Ovary (tissue), 9 donors: ENCODE data around the gene ACVR2B. TPM values are rescaled to one million over a fixed set of nuclear protein-coding genes. Genes with fewer than 3 reads are reported as not detected.

Experiments
- DNase-seq, 5 donors: peaks; one replicate each; pipeline ENCODE4 v3.0.0-alpha.2; 2019 to 2020
- H3K27ac ChIP-seq, 2 donors: fragments of 200-600 bp; one replicate each; pipeline versions ENCODE4 v1.5.1 to v1.8.0; 2019 to 2022
- H3K27me3 ChIP-seq: fragments of 200-600 bp; one replicate; pipeline ENCODE4 v1.8.0; 2022
- H3K36me3 ChIP-seq: fragments of 200-600 bp; sonication (generic); one replicate; pipeline ENCODE4 v1.5.1; 2019
- H3K4me1 ChIP-seq: one replicate; pipeline ENCODE4 v1.8.1; 2013; ENCODE audit warnings: mild to moderate bottlenecking, moderate library complexity; ENCODE audit not compliant: insufficient read depth
- H3K4me3 ChIP-seq: fragments of 200-600 bp; sonication (generic); one replicate; pipeline ENCODE4 v1.5.1; 2017
- H3K9me3 ChIP-seq, 2 donors: fragments of 200-600 bp in 1 of 2; sonication (generic) in 1 of 2; one replicate each; pipeline versions ENCODE4 v1.5.1 to v1.8.1; 2013 to 2019; ENCODE audit warnings: mild to moderate bottlenecking in 1 of 2, moderate library complexity in 1 of 2
- EP300 ChIP-seq: sonication (generic); formaldehyde crosslinking; IDR thresholded peaks from one replicate; pipeline ENCODE4 v1.6.1; 2017; ENCODE audit warnings: antibody characterized with exemption
- POLR2A ChIP-seq: fragments of 450-650 bp; IDR thresholded peaks from one replicate; pipeline ENCODE4 v1.6.1; 2017; ENCODE audit warnings: antibody characterized with exemption, mild to moderate bottlenecking, moderate library complexity
- WGBS, 3 donors: extraction: QIAGEN DNeasy Blood & Tissue Kit in 1 of 3; methylation state at CpG; one replicate each; pipeline versions ENCODE4 v1.1.5 to v1.1.7; 2013 to 2017; 5-methylcytosine and 5-hydroxymethylcytosine counted together
- intact Hi-C, 4 donors: fragments of 100-400 bp; cut with DNase I; formaldehyde crosslinking; loops; one replicate each; pipeline versions ENCODE4 v1.11.0 to v1.15.1; 2022 to 2023
- polyA plus RNA-seq, 2 donors: library from polyadenylated mRNA; stranded (reverse); fragments of 200-250 nt in 1 of 2; fragments of 350-450 nt in 1 of 2; fragmentation: Illumina TruSeq in 1 of 2; extraction: RNeasy Lipid Tissue Mini Kit (QIAGEN cat#74804) in 1 of 2; gene quantifications; one replicate each; pipeline ENCODE4 v1.2.3, GENCODE V29; 2013 to 2014
- total RNA-seq, 7 donors: library from RNA; depleted of rRNA in 2 of 7; stranded (reverse); fragments of >200 nt in 2 of 7; fragmentation: NEBNext Ultra II Directional in 3 of 7; extraction: Animal tissue kit (Norgen Biotek cat#: 25700) in 3 of 7; gene quantifications; one replicate each; pipeline versions ENCODE4 v1.1.0 to v1.2.4, GENCODE V29; 2016 to 2023
- TF ChIP-seq, protein P1 (sequence below), 3 donors: fragments of 450-650 bp in 2 of 3; fragments of 200-600 bp in 1 of 3; IDR thresholded peaks; one replicate each; pipeline versions ENCODE4 v1.5.1 to v1.8.0; 2016 to 2022; ENCODE audit warnings: antibody characterized with exemption in 3 of 3, mild to moderate bottlenecking in 1 of 3
- donor health status: DM: no; HTN: no; CAD: no; lungs with moderate emphysema.
- donor health status: DM: no; HTN: no; CAD: no.
- donor health status: Bipolar disorder and iron deficiency.
- donor health status: DM: yes; HTN: yes; CAD: no.
- donor health status: DM: no; HTN: no; CAD: no.
- donor health status: DM: yes; HTN: yes; CAD: no.

The ACVR2B gene
- total and polyA plus RNA-seq, 9 donors: 3.3 to 16.0 (median 10.6) TPM

DNA sequence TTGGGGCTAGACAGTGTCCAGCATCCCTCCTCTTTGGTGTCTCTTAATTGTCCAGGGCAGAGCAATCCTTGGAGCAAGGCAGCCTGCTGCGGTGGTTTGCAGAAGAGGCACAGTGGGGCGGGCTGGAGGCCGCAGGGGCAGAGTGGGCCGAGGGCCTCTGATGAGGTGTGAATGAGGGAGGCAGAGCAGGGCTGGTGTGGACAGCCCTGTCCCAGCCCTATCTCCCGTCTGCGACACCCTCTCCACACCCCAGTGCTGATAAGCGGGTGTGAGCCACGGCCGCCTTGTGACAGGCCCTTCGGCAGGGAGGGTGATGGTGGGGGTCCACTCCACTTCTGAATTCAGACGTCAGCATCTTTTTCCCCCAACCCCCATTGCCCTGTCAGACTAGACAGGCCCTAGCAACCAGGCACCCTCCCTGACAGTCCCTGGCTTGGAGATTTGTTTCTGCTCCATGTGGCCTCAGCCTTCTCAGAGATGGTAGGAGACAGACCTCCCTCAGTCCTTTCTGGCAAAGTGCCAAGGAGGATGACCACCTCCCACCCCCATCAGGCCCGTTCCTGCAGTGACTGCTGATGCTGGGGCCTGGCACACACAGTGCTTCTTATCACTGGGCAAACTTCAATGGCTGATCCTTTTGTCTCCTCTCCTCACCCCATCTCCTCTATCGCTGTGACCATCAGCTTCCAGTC lies 79.7 kb downstream of the ACVR2B start:
- Histone ChIP-seq H3K27me3 (no peaks in the 10 kb centered on the region), H3K36me3 (no peaks in the 10 kb centered on the region), H3K27ac (no peak overlapping the region), H3K9me3 (no peaks in the 10 kb centered on the region), H3K4me3 (no peak overlapping the region), H3K4me1 (no peaks in the 10 kb centered on the region)
- 75 to 81% (median 77%) methylated on average over 13 of the region's 13 CpGs for WGBS, 3 donors
- no peak for TF ChIP-seq EP300
- no peak for TF ChIP-seq POLR2A
- TF ChIP-seq, protein P1, sequence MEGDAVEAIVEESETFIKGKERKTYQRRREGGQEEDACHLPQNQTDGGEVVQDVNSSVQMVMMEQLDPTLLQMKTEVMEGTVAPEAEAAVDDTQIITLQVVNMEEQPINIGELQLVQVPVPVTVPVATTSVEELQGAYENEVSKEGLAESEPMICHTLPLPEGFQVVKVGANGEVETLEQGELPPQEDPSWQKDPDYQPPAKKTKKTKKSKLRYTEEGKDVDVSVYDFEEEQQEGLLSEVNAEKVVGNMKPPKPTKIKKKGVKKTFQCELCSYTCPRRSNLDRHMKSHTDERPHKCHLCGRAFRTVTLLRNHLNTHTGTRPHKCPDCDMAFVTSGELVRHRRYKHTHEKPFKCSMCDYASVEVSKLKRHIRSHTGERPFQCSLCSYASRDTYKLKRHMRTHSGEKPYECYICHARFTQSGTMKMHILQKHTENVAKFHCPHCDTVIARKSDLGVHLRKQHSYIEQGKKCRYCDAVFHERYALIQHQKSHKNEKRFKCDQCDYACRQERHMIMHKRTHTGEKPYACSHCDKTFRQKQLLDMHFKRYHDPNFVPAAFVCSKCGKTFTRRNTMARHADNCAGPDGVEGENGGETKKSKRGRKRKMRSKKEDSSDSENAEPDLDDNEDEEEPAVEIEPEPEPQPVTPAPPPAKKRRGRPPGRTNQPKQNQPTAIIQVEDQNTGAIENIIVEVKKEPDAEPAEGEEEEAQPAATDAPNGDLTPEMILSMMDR (IDR thresholded peaks at IDR 0.05): no peak
- no peak for DNase-seq
- intact Hi-C loops: no loop called here

DNA sequence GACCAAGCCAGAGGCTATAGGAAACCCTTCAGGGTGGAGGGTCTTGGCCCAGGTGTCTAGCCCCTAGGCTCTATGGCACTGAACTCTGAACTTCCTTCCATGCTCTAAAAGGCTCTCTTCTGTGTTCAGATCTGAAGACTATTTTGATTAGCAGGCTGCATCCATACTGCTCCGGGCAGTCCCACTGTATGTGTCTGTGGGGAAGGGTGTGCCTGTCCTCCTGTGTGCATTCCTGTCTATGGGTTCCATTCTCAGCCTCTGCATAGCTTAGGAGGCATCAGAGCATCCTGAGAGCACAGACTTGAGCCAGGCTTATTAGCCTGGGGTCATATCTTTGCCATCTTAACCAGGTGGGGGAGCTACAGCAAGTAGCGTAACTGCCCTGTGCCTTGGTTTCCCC lies 80.5 kb downstream of the ACVR2B start:
- no peak overlapping the region for H3K4me3 ChIP-seq
- TF ChIP-seq, protein P1 (IDR thresholded peaks at IDR 0.05): no peak
- TF ChIP-seq POLR2A (no peak), EP300 (no peak)
- whole genome bisulfite sequencing, 3 donors: 92 to 99% (median 96%) methylated on average over 2 of the region's 2 CpGs
- DNase-seq: no peak
- no peaks in the 10 kb centered on the region for H3K4me1 ChIP-seq
- intact Hi-C loops: no loop called here
- no peaks in the 10 kb centered on the region for H3K9me3 ChIP-seq
- no peaks in the 10 kb centered on the region for H3K27me3 ChIP-seq
- no peak overlapping the region for H3K27ac ChIP-seq
- H3K36me3 ChIP-seq: no peaks in the 10 kb centered on the region

DNA sequence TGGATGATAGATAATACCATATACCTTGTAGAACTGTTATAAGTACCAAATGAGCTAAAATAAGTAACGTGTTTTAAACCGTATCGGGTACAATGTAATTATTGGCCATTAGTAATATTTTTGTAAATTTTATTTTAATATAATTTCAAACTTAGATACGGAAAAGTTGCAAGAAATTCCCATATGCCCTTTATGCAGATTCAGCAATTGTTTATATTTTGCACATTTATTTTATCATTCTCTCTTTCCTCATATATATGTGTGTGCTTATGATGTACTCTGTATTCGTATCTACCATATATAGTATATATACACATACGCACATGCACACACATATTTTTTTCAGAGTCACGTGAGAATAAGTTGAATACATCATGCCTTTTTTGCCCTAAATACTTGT lies 80.9 kb downstream of the ACVR2B start:
- TF ChIP-seq, protein P1 (IDR thresholded peaks at IDR 0.05): no peak
- no peak for TF ChIP-seq EP300
- Histone ChIP-seq H3K4me1 (no peaks in the 10 kb centered on the region), H3K27me3 (no peaks in the 10 kb centered on the region), H3K27ac (no peak overlapping the region), H3K36me3 (no peaks in the 10 kb centered on the region), H3K9me3 (no peaks in the 10 kb centered on the region), H3K4me3 (no peak overlapping the region)
- no peak for DNase-seq
- 97 to 98% (median 98%) methylated on average over 7 of the region's 7 CpGs for WGBS, 3 donors
- intact Hi-C loops: no loop called here

DNA sequence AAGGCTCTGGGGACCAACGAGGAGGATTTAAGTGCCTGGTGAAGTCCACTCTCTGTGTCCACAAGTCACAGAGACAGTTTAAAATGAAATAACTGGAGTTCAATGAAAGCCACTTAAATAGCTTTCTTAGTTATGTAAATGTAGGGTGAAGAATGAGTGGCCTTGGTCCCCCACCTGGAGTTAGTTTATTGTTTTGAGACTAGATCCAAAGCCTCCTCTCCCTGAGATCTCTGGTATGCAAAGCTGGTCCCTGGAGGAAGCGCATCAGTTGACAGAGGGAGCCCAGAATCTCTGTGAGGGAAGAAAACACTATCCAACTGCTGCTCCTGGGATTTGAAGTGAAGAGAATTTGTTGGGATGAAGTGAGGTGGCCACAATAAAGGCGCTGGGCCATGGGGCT lies 83.0 kb downstream of the ACVR2B start:
- H3K9me3 ChIP-seq: no peaks in the 10 kb centered on the region
- no peaks in the 10 kb centered on the region for H3K36me3 ChIP-seq
- H3K27me3 ChIP-seq: no peaks in the 10 kb centered on the region
- TF ChIP-seq EP300: no peak
- TF ChIP-seq, protein P1 (IDR thresholded peaks at IDR 0.05): no peak
- TF ChIP-seq POLR2A: no peak
- H3K27ac ChIP-seq: no peak overlapping the region
- WGBS, 3 donors: 64 to 70% (median 69%) methylated on average over 3 of the region's 3 CpGs
- intact Hi-C loops: no loop called here
- H3K4me3 ChIP-seq: no peak overlapping the region
- DNase-seq: no peak
- no peaks in the 10 kb centered on the region for H3K4me1 ChIP-seq
